ENCODE data around the gene COL4A1.
A peak's percentile ranks its signal among the peaks of the same experiment; 100 is the strongest.

The COL4A1 gene

DNA sequence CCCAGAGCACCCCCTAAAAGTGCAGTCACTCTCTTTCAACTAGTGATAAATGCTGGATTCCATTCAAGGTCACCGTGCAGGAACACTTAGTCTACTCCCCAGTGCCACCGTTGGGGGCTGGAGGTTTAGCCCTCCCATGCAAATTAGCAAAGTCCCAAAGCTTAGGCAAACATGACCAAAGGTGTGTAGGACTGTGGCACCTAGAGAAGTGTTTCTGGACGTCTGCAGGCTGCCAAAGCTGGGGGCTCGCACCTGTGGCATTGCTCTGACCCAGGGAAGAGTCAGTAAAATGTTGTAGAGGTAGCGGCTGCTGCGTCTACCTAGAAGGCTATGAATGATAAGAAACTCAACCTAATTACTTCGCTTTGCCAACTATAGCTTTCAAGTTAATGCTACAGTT lies 13.9 kb downstream of the COL4A1 start:
- DNase-seq (ENCODE audit: low read depth) = no peak

DNA sequence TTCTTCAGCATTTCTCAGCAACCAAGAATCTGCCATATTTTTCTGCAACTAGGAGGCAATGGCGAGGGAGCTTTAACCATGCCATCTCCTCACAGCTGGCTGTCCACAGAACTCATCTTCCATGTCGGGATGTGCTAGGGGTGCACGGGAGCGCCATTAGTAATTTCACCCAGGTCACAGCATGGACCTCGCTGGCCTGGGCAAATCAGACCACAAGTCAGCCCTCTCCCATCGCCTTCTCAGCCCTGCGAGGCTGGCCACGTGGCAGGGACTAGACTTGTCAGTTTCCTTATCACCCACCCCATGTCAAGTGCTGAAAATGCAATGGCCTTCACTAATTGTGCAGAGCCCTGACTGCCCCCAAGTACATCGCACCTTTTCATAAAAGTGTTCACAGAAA lies 15.7 kb downstream of the COL4A1 start:
- no peak for DNase-seq (ENCODE audit: low read depth)

DNA sequence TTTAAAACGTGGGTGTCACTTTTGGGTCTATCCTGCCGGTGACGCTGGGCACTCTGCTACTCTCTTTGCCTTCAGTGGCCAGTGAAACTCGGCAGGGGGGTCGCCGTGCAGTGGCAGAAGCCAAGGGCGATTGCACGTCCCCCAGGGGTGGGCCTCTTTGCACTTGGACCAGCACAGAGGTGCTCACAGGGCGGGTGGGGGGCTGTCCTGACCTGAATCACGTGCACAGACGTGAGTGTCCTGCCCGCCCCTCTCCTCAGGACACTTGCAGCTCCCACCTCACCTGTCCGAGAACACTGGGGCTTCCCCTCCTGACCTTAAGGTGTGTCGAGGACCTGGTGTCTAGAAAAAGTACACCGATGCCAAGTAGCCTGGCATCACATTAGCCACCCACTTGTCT lies 16.1 kb downstream of the COL4A1 start:
- no peak for DNase-seq (ENCODE audit: low read depth)

DNA sequence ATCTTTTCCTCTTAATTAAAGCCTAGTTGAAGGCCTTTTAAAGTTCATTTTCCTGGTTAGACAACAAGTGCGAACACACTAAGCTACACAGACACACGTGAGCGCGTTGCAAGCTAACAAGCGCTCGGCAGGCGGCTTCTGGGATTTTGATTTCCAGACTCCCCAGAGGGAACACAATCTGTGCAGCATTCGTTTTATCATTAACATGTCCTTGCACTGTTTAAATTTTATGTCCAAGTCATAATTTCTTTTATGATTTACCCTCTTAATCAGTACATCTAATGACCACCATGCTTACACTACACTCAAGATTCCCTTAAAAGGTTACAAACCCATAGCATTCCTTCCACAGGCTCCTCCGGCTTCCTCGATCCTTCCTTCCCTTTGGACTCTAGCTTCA lies 16.8 kb downstream of the COL4A1 start:
- DNase-seq (ENCODE audit: low read depth) = no peak

DNA sequence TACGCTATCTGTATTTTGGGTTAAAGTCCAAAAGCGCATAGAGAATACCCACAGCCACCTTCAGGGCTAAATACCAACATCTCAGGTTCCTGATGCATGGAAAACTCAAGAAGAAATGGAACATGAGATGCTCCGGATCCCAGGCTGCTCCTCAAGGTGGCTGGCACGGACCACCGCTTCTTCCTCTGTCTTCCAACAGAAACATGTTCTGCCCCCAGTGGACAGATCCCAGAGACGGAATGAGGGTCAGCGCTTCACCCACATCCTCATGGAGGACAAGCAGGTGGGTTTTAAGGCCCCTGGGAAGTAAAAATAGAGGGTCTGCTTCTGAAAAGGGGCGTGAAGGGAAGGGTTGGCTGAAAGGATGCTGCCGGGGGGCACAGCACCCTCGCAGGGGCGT lies 17.3 kb downstream of the COL4A1 start:
- DNase-seq (ENCODE audit: low read depth) = no peak

DNA sequence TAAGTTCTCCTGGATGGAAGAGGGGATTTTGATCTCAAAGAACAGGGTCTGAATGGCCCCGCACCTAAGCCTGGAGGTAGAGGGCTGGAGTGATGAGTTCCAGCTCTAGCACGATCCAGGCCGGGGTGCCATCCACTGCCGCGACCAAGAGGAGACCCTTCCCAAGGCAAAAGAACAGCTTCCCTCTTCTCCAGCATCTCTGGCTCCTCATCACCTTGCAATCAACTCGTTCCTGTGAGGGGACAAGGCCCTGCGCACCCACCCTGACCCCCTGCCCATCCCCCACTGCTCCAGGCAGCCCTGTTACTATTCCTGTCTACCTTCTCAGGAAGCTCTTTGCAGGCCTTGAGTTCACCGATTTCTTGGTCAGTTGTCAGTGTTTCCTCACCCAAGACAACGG lies 17.8 kb downstream of the COL4A1 start:
- no peak for DNase-seq (ENCODE audit: low read depth)

DNA sequence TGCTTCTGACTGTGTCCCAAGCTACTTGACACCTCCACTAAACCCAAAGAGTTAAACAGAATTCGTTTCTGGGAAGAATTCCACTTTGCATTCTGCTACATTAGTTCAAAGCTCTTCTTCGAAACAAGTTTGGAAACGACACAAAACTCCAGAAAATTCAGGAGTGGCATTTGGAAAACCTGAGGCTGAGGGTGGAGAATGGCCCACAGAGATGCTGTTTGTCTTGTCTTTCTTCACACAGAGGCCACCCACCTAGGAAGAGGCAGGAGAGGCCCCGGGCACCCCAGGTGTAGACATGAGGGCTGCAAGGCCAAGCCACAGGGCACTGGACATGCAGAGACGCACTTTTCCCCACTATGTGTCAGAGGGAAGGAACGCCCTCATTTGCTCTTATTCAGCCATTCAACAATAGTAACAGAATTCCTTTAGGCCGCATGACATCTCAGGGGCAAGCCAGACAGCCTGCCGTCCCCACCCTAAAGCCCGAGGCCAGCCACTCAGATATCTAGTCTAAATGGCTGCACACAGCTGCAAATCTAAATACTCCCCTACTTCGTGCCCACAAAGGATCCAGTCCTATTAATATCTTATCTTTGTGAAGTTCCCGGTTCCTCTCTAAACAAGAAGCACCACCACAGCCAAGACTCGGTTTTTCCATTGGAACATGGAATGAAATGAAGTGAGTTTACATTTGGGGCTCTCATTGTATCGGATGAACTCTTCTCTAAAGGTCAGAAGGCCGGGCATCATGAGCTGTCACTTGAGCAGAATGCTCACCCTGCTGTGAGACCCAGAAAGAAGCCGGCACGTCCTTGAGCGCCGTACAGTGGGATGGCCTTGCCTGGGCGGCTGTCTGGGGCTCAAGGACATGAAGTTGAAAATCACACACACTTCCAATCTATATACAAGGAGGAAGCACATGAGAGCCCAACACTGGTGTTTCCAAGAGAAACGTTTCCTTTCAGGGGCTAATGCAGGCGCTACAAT lies 19.8 kb downstream of the COL4A1 start:
- no peak for DNase-seq (ENCODE audit: low read depth)

DNA sequence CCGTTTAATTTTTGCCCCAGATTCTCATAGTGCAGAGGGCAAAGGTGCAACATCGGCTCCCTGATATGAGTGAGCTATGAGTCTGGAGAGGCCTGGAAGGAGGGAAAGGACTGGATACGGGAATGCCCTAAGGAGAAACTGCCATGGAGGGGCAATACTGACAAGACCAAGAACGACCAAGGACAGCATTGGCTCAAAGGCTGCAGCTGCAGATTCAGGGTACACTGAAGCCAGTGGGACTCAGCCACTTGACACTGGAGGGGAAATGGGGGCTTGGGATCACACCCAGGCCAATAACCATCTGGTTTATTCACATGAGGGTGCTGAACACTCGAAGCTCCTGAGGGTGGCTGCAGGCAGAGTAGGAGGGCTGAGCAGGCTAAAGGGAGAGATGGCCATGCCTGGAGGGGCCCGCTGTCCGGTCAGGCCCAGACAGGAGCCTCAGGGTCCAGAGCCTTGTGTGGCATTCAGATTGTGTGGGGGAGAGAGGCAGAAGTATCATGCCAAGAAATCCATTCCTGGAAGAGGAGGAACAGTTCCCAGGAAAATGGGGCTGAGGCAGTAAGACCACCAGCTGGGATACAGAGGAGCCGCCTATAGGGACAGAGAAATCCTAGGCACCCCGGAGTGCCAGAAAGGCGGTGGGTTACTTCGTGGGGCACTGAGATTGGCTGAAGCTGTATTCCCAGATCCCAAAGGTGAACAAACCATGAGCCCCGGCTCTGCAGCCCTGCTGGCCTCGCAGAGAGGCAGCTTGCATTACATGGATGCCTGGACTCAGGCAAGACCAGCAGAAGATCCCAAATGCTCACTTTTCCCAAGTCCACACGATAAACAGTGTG lies 20.7 kb downstream of the COL4A1 start:
- DNase-seq (ENCODE audit: low read depth) = no peak

DNA sequence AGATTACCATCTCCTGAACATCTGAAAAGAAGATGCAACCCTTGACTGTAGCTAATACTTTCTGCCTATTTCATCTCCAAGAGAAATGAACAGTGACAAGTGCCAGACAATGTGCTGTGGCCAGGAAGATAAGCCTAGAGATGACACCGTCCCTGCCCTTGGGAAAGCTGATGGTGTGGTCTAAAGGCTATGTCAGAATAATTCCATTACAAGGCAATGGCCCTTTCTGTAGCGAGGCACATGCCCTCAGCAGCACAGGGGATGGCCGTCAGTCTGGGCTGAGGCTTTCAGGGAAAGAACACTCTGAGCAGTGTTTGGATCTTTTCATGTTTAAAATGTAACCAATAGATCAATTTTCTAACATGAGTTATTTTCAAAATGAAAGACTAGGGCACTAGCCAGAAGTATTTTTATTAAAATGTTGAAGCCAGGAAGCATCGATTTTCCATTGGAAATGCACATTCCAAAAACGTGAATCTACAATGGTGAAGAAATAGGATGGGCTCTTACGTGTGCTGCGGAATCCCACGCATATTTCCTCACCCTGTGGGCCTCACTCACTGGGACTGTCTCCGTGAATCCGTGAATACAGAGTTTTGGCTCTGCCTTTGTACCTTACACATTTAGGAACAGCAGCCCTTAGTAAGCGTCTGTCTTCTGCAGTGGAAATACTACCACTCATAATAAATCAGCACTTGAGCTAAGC lies 22.0 kb downstream of the COL4A1 start:
- peak; percentile 29 for DNase-seq (ENCODE audit: low read depth)

DNA sequence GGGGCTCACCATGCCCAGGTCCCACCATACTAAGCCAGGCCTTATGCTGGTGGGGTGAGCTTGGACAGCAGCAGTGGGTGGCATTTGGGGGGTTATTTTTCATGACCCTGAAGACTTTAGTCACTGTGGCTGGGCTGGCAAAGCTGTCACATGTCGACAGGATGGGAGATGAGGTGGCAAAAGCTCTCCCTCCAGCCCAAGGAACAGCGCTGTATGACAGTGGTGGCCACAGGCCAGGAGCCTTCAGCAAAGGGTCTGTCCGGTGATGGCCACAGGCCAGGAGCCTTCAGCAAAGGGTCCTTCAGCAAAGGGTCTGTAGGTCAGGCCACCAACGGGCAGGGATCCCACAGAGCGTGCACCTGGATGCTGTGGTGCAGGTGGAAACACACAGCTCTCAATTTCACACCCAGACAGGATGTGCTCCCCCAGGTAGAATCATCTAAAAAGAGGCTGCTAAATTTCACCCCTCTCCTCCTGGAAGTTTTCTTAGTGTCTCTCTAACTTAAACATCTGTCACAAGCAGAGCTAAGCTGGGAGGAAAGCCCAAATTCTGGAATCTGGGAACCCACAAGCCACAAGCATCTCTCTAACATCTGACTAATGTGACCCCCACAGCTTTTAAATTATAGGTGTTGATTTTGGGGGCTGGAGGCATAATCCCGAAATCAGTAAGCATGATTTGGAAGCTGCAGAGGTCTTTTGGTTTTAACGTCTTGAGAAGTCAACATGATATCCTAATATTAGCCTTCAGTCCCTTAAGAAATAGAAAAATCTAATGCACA lies 23.0 kb downstream of the COL4A1 start:
- DNase-seq (ENCODE audit: low read depth) = no peak

DNA sequence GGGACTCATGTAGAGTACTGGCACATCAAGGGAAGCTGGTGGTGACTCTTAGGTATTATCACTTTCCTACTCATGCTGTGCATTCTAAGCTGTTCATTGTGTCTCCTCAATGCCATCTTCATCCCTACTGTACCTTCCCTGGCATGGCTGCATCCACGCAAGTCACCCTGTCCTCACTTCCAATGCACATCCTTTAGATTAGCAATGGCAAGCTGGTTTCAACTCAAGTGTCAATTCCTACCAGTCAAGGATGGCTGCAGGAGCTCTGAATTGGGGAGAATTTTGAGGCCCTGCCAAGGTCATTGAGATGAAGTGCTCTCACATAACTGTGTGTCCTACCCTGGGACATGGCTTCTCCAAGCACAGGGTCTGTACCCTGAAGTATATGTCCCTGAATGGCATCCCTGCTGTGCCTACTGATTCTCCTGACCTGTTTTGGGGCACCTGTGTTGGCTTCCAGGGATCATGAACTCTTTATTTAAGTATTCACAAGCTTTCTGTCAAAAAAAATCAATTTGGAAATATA lies 24.6 kb downstream of the COL4A1 start:
- DNase-seq (ENCODE audit: low read depth) = no peak

DNA sequence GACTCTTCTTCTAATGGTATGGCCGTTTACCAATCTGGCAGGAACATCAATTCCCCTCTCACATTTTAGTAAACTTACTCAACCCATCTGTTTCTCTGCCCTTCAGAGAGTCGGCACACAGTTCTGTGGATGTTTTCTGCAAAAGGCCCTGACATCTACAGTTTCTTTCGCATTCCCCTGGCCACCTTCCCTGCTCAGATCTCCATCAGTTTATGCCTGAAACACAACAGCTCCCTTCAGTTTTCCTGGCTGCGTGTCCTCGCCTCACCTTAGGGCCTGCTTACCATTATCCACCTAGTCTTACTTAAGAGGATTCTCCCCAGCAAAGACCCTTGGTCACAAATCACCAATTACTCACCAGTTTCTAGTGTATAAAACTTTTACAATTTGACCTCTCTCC lies 25.2 kb downstream of the COL4A1 start:
- DNase-seq (ENCODE audit: low read depth) = no peak

DNA sequence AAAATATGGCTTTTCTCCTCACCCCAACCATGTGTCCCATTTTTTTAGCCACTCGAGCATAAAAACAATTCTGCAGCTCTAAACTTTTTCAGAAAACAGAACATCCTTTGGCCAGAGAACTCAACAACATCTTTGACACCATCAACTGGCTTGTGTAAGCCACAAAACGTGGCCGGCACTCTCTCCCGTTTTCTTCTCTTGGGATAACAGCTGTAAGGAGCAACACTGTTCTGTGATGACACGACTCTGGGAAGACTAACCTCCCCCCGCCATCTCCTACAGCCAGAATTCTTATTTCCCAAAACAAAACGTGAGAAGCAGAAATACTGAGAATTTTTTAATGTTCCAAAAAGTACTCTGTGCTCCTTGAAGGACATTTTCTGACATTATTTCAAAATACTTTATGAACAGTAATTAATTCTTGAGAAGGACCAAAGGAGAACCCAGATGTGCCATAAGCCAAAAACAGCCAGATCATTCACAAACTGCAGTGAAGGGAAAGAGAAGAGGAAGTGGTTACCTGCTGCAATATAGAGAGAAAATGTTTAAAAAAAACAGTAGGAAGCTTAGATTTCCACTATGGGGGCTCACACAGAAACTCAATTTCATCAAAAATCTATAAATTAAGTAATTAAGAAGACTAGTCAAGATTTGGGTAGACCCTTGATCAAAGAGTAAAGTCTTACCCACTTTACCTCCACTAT lies 25.8 kb downstream of the COL4A1 start:
- DNase-seq (ENCODE audit: low read depth) = no peak

DNA sequence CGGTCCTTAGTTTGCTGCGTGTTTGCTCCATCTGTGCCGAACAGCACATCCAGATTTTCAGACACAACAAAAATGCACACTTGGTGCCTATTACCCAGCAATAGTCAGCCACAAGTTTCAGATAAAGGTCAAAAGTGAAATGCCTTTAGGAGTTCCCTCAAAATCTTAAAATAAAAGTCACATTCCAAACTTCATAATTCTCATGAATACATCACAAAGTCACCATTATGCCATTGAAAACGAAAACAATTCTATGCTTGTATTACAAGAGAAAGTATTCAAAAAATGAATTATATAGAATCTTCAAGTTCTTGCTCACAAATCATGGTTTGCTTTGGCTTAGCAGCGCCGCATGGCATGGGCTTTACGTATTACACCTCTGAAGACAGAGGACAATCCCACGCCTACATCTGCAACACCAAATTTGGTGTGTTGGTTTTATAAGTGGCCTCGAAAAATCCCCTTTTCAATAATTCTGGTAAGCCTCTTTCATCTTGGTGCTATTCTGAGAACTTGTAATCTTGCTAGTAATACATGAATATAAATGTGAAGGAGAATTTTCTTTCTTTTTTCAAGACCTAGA lies 26.6 kb downstream of the COL4A1 start:
- DNase-seq (ENCODE audit: low read depth) = no peak

DNA sequence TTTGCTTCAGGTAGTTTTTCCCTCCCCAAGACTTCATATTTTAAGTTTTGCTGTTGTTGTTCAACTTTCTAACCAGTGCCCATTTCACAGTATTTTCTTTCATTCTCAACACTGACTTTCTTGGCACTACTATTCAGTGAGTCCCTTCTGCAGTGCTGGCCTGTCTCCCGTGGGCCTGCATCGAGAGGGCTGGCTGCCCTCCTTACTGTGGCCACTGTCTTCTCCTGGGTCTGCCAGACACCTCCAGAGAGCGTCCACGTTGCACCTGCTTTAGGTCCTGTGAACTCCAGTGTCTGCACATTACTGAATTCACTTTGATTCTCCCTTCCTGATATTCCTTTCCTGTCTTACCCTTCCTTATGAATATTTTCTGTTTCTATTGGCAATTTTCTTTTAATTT lies 27.3 kb downstream of the COL4A1 start:
- no peak for DNase-seq (ENCODE audit: low read depth)

DNA sequence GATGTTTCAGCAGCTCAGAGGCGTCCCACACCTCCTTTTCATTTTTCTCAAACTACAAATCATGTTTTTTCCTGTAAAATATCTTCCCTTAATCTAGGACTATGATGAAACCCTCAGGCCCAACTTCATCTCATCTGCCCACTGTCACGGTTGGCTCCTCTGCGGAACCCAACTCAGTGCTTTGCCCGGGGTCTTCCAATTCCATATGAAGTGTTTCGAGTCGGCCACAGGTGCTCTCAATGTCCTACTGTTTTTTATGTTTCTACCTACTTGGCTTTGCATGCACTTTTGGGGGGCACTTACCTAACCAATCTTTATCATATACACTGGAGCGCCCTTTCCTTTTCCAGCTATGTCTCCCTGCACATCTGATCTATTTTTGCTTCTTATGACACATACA lies 28.1 kb downstream of the COL4A1 start:
- no peak for DNase-seq (ENCODE audit: low read depth)

DNA sequence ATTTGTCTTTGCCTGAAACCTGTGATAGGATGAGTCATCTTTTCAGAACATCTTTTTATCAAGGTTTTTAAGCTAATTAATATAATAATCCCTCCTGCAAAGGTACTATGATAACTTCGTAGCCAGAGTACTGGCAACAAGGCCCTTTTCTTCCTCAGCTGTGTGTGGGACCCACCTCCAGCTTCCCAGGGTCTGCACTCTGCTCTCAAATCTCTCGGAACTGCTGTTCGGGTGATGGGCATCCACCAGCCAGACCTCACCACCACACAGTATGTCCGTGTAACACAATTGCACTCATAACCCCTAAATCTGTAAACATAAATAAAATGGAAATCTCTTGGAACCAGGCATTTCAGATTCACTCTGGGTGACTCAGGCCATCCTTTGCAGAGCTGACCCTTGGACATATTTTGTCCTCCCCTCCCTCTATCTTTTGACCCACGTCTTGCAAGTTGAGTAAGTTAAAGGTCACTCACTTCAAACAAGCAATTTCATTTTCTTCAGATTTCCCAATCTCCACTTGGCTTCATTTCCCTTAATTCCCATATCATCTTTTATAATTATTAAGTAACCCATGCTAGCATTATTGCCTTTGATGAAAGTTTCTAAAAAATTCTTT lies 29.5 kb downstream of the COL4A1 start:
- no peak for DNase-seq (ENCODE audit: low read depth)

DNA sequence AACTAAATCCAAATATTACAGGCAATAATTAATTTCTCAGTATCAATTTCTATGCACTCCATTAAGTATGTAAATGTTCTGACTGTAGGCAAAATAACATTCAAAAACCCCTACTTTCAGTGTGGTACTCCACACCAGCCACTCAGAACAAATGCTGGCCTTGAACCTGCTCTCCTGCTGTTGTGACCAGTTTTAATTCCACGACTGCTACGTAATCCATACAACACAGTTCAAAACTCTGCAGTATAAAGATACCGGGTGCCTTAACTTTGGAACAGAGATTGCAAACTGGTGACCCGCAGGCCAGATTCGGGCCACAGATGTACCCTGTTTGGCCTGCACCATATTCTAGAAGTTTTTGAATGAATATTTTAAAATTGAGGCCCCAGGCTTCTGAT lies 30.4 kb downstream of the COL4A1 start:
- DNase-seq (ENCODE audit: low read depth) = no peak

DNA sequence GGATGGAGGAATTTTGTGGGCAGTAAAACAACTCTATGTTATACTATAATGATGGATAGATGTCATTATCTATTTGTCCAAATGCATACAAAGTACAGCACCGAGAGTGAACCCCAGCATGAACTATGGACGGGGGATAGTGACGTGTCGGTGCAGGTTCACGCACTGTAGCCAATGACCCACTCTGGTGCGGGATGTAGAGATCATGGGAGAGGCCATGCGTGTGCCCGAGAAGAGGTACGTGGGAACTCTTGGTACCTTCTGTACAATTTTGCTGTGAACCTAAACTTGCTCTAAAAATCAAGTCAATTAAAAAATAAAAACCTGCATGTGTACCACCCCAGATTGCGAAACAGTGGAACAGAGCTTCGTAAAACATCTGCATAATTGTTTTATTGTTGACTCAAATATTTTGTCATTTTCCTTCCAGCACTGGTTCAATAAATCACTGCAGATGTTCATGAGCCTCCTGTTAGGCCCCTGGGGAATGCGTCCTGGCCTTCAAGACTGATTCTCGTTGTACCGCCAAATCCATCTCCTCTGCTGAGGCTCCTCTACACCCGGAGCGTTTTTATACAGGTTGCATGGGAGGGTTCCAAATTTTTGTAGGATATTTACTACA lies 30.9 kb downstream of the COL4A1 start:
- no peak for DNase-seq (ENCODE audit: low read depth)

DNA sequence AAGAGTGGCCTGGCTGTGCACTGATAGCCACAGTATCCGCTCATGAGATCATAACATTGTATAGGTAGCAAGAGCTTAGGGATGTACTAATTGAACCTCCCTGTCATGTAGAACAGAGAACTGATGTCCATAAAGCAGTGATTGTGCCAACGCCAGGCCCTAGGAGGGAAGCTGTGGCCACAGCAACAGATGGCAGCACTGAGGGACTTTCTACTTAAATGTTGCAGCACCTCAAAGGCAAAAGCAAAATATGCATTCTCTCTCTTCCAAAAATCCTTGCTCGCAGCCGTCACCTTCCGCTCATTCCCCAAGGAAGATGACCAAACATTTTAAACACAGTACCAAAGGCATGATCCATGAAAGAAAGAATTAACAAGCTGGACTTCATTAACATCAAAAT lies 32.3 kb downstream of the COL4A1 start:
- no peak for DNase-seq (ENCODE audit: low read depth)

Measured in HS-5 (cell line).